ENCODE measurements around the gene RALGAPA1.
A peak's percentile ranks its signal among the peaks of the same experiment; 100 is the strongest.

The RALGAPA1 gene

DNA sequence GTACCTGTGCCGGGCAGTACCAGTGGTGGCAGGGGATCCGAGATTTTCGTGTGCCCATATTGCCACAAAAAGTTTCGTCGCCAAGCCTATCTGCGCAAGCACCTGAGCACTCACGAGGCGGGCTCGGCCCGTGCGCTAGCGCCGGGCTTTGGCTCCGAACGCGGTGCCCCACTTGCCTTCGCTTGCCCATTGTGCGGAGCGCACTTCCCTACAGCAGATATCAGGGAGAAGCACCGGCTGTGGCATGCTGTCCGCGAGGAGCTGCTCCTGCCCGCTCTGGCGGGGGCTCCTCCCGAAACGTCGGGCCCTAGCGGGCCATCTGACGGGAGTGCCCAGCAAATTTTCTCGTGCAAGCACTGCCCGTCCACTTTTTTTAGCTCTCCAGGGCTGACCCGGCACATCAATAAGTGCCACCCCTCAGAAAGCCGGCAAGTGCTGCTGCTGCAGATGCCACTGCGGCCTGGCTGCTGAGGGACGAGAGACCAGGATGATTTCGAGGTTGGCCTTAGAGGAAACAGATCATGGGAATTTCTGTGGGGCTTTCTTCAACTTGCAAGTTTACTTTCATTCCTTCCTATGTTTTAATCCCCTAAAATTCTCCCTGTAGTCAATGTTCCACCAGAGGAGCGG is 273.5 kb downstream of the RALGAPA1 start:
- peak; percentile 21 for DNase-seq
- peak overlapping the region; percentile 92 for H3K4me3 ChIP-seq (ENCODE audit: low read depth, low read length)
- no peaks in the 10 kb centered on the region for H3K9me3 ChIP-seq (ENCODE audit: severe bottlenecking)
- peaks cover 52% of the 10 kb centered on the region for H3K36me3 ChIP-seq
- TF ChIP-seq, protein P1, sequence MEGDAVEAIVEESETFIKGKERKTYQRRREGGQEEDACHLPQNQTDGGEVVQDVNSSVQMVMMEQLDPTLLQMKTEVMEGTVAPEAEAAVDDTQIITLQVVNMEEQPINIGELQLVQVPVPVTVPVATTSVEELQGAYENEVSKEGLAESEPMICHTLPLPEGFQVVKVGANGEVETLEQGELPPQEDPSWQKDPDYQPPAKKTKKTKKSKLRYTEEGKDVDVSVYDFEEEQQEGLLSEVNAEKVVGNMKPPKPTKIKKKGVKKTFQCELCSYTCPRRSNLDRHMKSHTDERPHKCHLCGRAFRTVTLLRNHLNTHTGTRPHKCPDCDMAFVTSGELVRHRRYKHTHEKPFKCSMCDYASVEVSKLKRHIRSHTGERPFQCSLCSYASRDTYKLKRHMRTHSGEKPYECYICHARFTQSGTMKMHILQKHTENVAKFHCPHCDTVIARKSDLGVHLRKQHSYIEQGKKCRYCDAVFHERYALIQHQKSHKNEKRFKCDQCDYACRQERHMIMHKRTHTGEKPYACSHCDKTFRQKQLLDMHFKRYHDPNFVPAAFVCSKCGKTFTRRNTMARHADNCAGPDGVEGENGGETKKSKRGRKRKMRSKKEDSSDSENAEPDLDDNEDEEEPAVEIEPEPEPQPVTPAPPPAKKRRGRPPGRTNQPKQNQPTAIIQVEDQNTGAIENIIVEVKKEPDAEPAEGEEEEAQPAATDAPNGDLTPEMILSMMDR (IDR thresholded peaks at IDR 0.05; ENCODE audit: low read depth, low read length), result no peak
- no peaks in the 10 kb centered on the region for H3K27me3 ChIP-seq (ENCODE audit: insufficient read depth, low read depth, severe bottlenecking)
- H3K27ac ChIP-seq, result peak overlapping the region; percentile 94

DNA sequence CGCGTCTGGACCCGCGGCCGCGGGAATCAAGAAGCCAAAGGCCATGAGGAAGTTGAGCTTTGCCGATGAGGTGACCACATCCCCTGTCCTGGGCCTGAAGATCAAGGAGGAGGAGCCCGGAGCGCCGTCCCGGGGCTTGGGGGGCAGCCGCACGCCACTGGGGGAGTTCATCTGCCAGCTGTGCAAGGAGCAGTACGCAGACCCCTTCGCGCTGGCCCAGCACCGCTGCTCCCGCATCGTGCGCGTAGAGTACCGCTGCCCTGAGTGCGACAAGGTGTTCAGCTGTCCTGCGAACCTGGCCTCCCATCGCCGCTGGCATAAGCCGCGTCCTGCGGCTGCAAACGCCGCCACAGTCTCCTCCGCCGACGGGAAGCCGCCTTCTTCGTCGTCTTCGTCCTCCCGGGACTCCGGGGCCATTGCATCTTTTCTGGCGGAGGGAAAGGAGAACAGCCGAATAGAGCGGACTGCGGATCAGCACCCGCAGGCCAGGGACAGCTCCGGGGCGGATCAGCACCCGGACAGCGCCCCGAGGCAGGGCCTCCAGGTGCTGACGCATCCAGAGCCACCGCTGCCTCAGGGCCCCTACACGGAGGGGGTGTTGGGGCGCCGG is 274.1 kb downstream of the RALGAPA1 start:
- Histone ChIP-seq H3K27me3 (ENCODE audit: insufficient read depth, low read depth, severe bottlenecking) (no peaks in the 10 kb centered on the region), H3K36me3 (peaks cover 52% of the 10 kb centered on the region), H3K27ac (peak overlapping the region; percentile 94), H3K9me3 (ENCODE audit: severe bottlenecking) (no peaks in the 10 kb centered on the region), H3K4me3 (ENCODE audit: low read depth, low read length) (peak overlapping the region; percentile 92)
- TF ChIP-seq, protein P1 (IDR thresholded peaks at IDR 0.05; ENCODE audit: low read depth, low read length), result no peak
- peak; percentile 30 for DNase-seq

DNA sequence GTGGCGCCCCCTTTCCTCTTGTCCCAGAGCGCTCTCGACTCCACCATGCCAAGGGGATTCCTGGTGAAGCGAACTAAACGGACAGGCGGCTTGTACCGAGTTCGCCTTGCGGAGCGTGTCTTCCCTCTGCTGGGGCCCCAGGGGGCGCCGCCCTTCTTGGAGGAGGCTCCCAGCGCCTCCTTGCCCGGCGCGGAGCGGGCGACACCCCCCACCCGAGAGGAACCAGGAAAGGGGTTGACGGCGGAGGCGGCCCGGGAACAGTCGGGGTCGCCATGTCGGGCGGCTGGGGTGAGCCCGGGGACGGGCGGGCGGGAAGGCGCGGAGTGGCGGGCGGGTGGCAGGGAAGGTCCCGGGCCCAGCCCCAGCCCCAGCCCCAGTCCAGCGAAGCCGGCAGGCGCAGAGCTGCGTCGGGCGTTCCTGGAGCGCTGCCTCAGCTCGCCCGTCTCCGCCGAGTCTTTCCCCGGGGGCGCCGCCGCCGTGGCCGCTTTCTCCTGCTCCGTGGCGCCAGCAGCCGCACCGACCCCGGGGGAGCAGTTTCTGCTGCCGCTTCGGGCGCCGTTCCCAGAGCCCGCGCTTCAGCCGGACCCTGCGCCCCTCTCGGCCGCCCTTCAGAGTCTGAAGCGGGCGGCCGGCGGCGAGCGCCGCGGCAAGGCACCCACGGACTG is 274.8 kb downstream of the RALGAPA1 start:
- TF ChIP-seq, protein P1 (IDR thresholded peaks at IDR 0.05; ENCODE audit: low read depth, low read length), result peak; percentile 56
- Histone ChIP-seq H3K27ac (peak overlapping the region; percentile 94), H3K36me3 (peaks cover 52% of the 10 kb centered on the region), H3K4me3 (ENCODE audit: low read depth, low read length) (peak overlapping the region; percentile 92), H3K27me3 (ENCODE audit: insufficient read depth, low read depth, severe bottlenecking) (no peaks in the 10 kb centered on the region), H3K9me3 (ENCODE audit: severe bottlenecking) (no peaks in the 10 kb centered on the region)
- DNase-seq, result no peak

DNA sequence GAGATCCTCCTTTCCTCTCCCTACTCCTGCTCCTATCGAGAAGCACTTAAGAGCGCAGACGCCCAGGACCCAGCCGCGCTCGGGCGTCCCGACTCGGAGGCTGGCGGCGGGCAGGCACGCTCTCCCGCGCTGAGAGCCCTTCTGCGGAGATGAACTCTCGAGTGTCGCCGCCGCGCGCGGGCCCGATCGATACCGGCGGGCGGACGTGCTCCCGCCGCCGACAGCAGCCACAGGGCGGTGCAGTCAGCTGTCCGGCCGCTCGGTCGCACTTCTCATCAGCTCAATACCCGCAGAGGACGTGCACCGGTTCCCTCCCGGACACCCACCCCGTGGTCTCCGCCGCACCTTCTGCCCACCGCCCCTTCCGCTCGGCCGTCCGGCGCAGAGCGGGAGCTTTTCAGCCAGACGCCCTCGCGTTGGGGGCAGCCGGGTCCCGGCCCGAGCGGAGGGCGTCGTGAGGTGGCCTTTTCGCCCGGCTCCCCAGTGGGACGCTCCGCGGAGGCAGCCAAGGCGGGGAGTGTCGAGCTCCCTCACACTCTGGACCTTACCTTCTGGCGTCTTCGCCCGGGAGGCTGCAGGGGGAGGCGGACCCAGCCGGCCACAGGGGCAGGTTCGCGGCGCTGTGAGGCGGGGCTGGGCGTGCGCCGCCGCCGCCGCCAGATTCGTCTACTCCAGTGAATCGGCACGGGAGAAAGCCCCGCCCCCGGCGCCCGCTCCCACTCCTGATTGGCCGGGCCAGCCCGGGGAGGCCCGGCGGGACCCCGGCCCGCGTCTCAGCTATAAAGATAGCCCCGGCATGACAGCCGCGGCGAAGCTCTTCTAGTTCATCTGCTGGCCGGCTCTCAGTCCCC is 275.5 kb downstream of the RALGAPA1 start, which contains the start of gene INSM2:
TSS of gene INSM2 (plus strand) at position 808 of the 851 bp plus-strand sequence. CDS start 89 bp downstream, outside the sequence.
- peak; percentile 99 for DNase-seq
- Histone ChIP-seq H3K36me3 (peaks cover 52% of the 10 kb centered on the region), H3K4me3 (ENCODE audit: low read depth, low read length) (peak within 1 kb of the TSS; percentile 92), H3K27me3 (ENCODE audit: insufficient read depth, low read depth, severe bottlenecking) (no peaks in the 10 kb centered on the region), H3K27ac (peak within 1 kb of the TSS; percentile 94), H3K9me3 (ENCODE audit: severe bottlenecking) (no peaks in the 10 kb centered on the region)
- TF ChIP-seq, protein P1 (IDR thresholded peaks at IDR 0.05; ENCODE audit: low read depth, low read length), result no peak

GRCh38 chr14:35532783-35533356 is 276.2 kb downstream of the RALGAPA1 start:
- Histone ChIP-seq H3K9me3 (ENCODE audit: severe bottlenecking) (no peaks in the 10 kb centered on the region), H3K36me3 (peaks cover 50% of the 10 kb centered on the region), H3K27ac (peak overlapping the region; percentile 94), H3K4me3 (ENCODE audit: low read depth, low read length) (peak overlapping the region; percentile 92), H3K27me3 (ENCODE audit: insufficient read depth, low read depth, severe bottlenecking) (no peaks in the 10 kb centered on the region)
- DNase-seq, result no peak
- TF ChIP-seq, protein P1 (IDR thresholded peaks at IDR 0.05; ENCODE audit: low read depth, low read length), result no peak

Data from WERI-Rb-1 (cell line).